Activated CD8-positive, alpha-beta memory T cell treated with anti-CD3 and anti-CD28 coated beads, Interleukin-2, amount 50 U/mL, for 1 hour (primary cell): ENCODE data around the gene KIF4B.
"Not testable (repeated sequence)": the region's sequence is repeated elsewhere in the genome, so short reads cannot be mapped to it uniquely, and the experiment has no call there.

Source experiments
- DNase-seq: peaks from one replicate; pipeline ENCODE4 v3.0.0-alpha.2; 2020; ENCODE audit errors: extremely low read depth

KIF4B gene

GRCh38 chr5:155004138-155004744 lies 9.3 kb upstream of the KIF4B start:
- no peak for DNase-seq

GRCh38 chr5:155006265-155006664 lies 7.3 kb upstream of the KIF4B start:
- not testable (repeated sequence) for DNase-seq

- no peak for DNase-seq
Observed at GRCh38 chr5:155008669-155009068, 4.9 kb upstream of the KIF4B start.

GRCh38 chr5:155010881-155011280 lies 2.7 kb upstream of the KIF4B start:
- DNase-seq: no peak

- no peak for DNase-seq
Observed at GRCh38 chr5:155015239-155015638, 1.7 kb downstream of the KIF4B start.

GRCh38 chr5:155017610-155018009 lies 4.1 kb downstream of the KIF4B start:
- no peak for DNase-seq

- DNase-seq: no peak
Observed at GRCh38 chr5:155019601-155020226, 6.2 kb downstream of the KIF4B start.

GRCh38 chr5:155021842-155022241 lies 8.3 kb downstream of the KIF4B start:
- no peak for DNase-seq

GRCh38 chr5:155023320-155023719 lies 9.8 kb downstream of the KIF4B start:
- no peak for DNase-seq

GRCh38 chr5:155024015-155024414 lies 10.5 kb downstream of the KIF4B start:
- no peak for DNase-seq

- DNase-seq: no peak
Observed at GRCh38 chr5:155025895-155026294, 12.3 kb downstream of the KIF4B start.

GRCh38 chr5:155027993-155028629 lies 14.6 kb downstream of the KIF4B start:
- no peak for DNase-seq

GRCh38 chr5:155029240-155029639 lies 15.7 kb downstream of the KIF4B start:
- no peak for DNase-seq

- not testable (repeated sequence) for DNase-seq
Observed at GRCh38 chr5:155034145-155034744, 20.7 kb downstream of the KIF4B start.

- DNase-seq: not testable (repeated sequence)
Observed at GRCh38 chr5:155035087-155035486, 21.5 kb downstream of the KIF4B start.

GRCh38 chr5:155040984-155041653 lies 27.6 kb downstream of the KIF4B start:
- no peak for DNase-seq

GRCh38 chr5:155044591-155044990 lies 31.0 kb downstream of the KIF4B start:
- DNase-seq: no peak

GRCh38 chr5:155046591-155046990 lies 33.0 kb downstream of the KIF4B start:
- no peak for DNase-seq

GRCh38 chr5:155047818-155048217 lies 34.3 kb downstream of the KIF4B start:
- no peak for DNase-seq

- no peak for DNase-seq
Observed at GRCh38 chr5:155049569-155050383, 36.2 kb downstream of the KIF4B start.

GRCh38 chr5:155050384-155051019 lies 36.9 kb downstream of the KIF4B start:
- no peak for DNase-seq
